Transverse colon (tissue), 3 donors: ENCODE results near the gene SERINC4.
"Not testable (repeated sequence)": the region's sequence is repeated elsewhere in the genome, so short reads cannot be mapped to it uniquely, and the experiment has no call there.

Experiments
- CTCF ChIP-seq, 5 experiments: fragments of 200-600 bp in 3 of 5; fragments of 450-650 bp in 2 of 5; sonication (generic) in 3 of 5; IDR thresholded peaks; 1 replicate in 2 of 5; 2 replicates in 3 of 5; pipeline ENCODE4 v1.5.1; 2016 to 2017; ENCODE audit warnings: antibody characterized with exemption in 5 of 5, inconsistent platforms in 3 of 5, mild to moderate bottlenecking in 2 of 5, moderate library complexity in 1 of 5
- EP300 ChIP-seq: sonication (generic); formaldehyde crosslinking; IDR thresholded peaks from one replicate; pipeline ENCODE4 v1.6.1; 2017; ENCODE audit warnings: antibody characterized with exemption, low read depth
- POLR2A ChIP-seq: fragments of 450-650 bp; IDR thresholded peaks from one replicate; pipeline ENCODE4 v1.6.1; 2016; ENCODE audit warnings: antibody characterized with exemption, mild to moderate bottlenecking, moderate library complexity

- TF ChIP-seq EP300; CTCF (IDR thresholded peaks at IDR 0.05); POLR2A: not testable (repeated sequence)
Observed at GRCh38 chr15:43831519-43832052, 31.6 kb upstream of the SERINC4 start.
